ENCODE results near the gene EFEMP2. TPM values are rescaled to one million over a fixed set of nuclear protein-coding genes. Genes with fewer than 3 reads are reported as not detected.

EFEMP2 gene
- total and polyA plus RNA-seq, 10 of the 15 experiments (the other 5 are each of a cell fraction or from before 2014, with no cell fraction given), result 0.24 to 13.2 (median 1.3) TPM; not detected in 1

GRCh38 chr11:65817835-65818680 lies 54.5 kb downstream of the EFEMP2 start (continued):
- TF ChIP-seq USF1 (IDR thresholded peaks at IDR 0.05; ENCODE audit: borderline replicate concordance, extremely low read length, insufficient read depth, low read depth, low read length), result peak; percentile 46
- TF ChIP-seq ZNF687 (IDR thresholded peaks at IDR 0.05), result peak; percentile 71
- no peak for TF ChIP-seq PRDM15 (CRISPR knock-in tag; IDR thresholded peaks at IDR 0.05)
- TF ChIP-seq BHLHE40 (IDR thresholded peaks at IDR 0.05; ENCODE audit: borderline replicate concordance in 1 of 2, low read depth in 2 of 2, low read length in 1 of 2), result peak; percentile 13 to 76; a peak in 3 of 4 replicates
- TF ChIP-seq CTCF (IDR thresholded peaks at IDR 0.05 in 2 of 3, conservative IDR thresholded peaks at IDR 0.05 in 1 of 3; ENCODE audit: control insufficient read depth in 2 of 3, extremely low read depth in 1 of 3, insufficient read depth in 1 of 3, low read depth in 3 of 3, low read length in 3 of 3), result peak; percentile 97 to 99 (median 98)
- peak; percentile 96 for TF ChIP-seq SMC3 (IDR thresholded peaks at IDR 0.05; ENCODE audit: borderline replicate concordance, low read length)
- peak; percentile 43; the same call in 1 of the 2 replicates for TF ChIP-seq CREB1 (IDR thresholded peaks at IDR 0.05; ENCODE audit: low read depth)
- TF ChIP-seq MXI1 (IDR thresholded peaks at IDR 0.05; ENCODE audit: low read depth, low read length), result peak; percentile 26; the same call in 1 of the 2 replicates
- TF ChIP-seq RBBP5 (conservative IDR thresholded peaks at IDR 0.05), result no peak
- TF ChIP-seq RAD21 (IDR thresholded peaks at IDR 0.05; ENCODE audit: insufficient read depth, low read depth, low read length), result peak; percentile 87
- no peak for TF ChIP-seq CBX5 (IDR thresholded peaks at IDR 0.05; ENCODE audit: low read depth)
- peak; percentile 75 for TF ChIP-seq RUNX3 (IDR thresholded peaks at IDR 0.05; ENCODE audit: low read length)
- TF ChIP-seq RCOR1 (conservative IDR thresholded peaks at IDR 0.05; ENCODE audit: low read depth, low read length), result peak; percentile 73; the same call in 1 of the 2 replicates
- TF ChIP-seq POLR2AphosphoS2 (IDR thresholded peaks at IDR 0.05; ENCODE audit: low read depth, low read length), result no peak
- peak; percentile 9 for TF ChIP-seq RELA (IDR thresholded peaks at IDR 0.05; ENCODE audit: borderline replicate concordance, partially characterized antibody)
- TF ChIP-seq EP300 (IDR thresholded peaks at IDR 0.05; ENCODE audit: borderline replicate concordance in 1 of 2, control insufficient read depth in 1 of 2, low read depth in 2 of 2, low read length in 2 of 2), result 0 out of 4 replicates have a peak, but pooled peaks of 1 of the 2 experiments have one; percentile 30
- peak; percentile 42 for TF ChIP-seq PAX5 (IDR thresholded peaks at IDR 0.05; ENCODE audit: borderline replicate concordance, low read depth, low read length)

Measured in GM12878 (cell line).